ENCODE results near the gene SLC26A11. TPM values are rescaled to one million over a fixed set of nuclear protein-coding genes. Genes with fewer than 3 reads are reported as not detected.

Gene SLC26A11
- total RNA-seq, 1 experiment from 2014 or later: 17.7 TPM

- H3K9me3 ChIP-seq (ENCODE audit: control insufficient read depth in 1 of 2, insufficient read depth in 1 of 2, low read depth in 1 of 2, low read length in 2 of 2): no peaks in the 10 kb centered on the region
- peak overlapping the region; percentile 3; the same call in 1 of the 2 replicates for H3K27ac ChIP-seq (ENCODE audit: low read depth, low read length)
- BruUV-seq (replicated peaks): no TSS peak
- H3K9ac ChIP-seq (ENCODE audit: low read length): no peak overlapping the region
- DNase-seq (ENCODE audit: low read depth, low spot score) (peak; percentile 46), ATAC-seq (peak; percentile 90)
- peak overlapping the region; percentile 37; the same call in 1 of the 2 replicates for H3K4me2 ChIP-seq (ENCODE audit: low read length)
- ChIA-PET RAD21 (ENCODE audit: low non-redundant PET in 1 of 2, low total read pairs in 2 of 2, uncharacterized antibody in 2 of 2, unreplicated experiment in 2 of 2) (no interaction called here), POLR2A (no interaction called here), CTCF (interaction anchor here (1.0 kb wide), 1 partner anchor 151 kb away, joined by 3 read pairs; the partner anchor contains the start of gene GAA)
- H3K9me2 ChIP-seq (ENCODE audit: insufficient read depth): no peaks in the 10 kb centered on the region
- TF ChIP-seq ZNF274 (IDR thresholded peaks at IDR 0.05; ENCODE audit: low read depth, low read length) (no peak), RAD21 (IDR thresholded peaks at IDR 0.05; ENCODE audit: low read depth) (peak; percentile 92), CTCF (IDR thresholded peaks at IDR 0.05 in 2 of 3, conservative IDR thresholded peaks at IDR 0.05 in 1 of 3; ENCODE audit: borderline replicate concordance in 1 of 3, insufficient read depth in 1 of 3, low read depth in 2 of 3, low read length in 2 of 3) (peak; percentile 81 to 94 (median 91))
- H3K36me3 ChIP-seq (ENCODE audit: control insufficient read depth in 1 of 2, insufficient read depth in 2 of 2, low read length in 2 of 2): no peaks in the 10 kb centered on the region
- intact Hi-C loops (cut with micrococcal nuclease): loop anchor here (1.0 to 2.0 kb wide), 4 partner anchors 57 to 244 kb away; partner anchors contain the start of gene GAA
- H4K20me1 ChIP-seq (ENCODE audit: insufficient read depth): no peaks in the 10 kb centered on the region
- H3K4me3 ChIP-seq (replicated peaks in 1 of 2; ENCODE audit: low read depth in 1 of 2, low read length in 2 of 2): no peak overlapping the region
- H2AFZ ChIP-seq (ENCODE audit: low read depth, low read length, poor library complexity, severe bottlenecking): no peak overlapping the region
- peaks cover 32 to 50% of the 10 kb centered on the region in 2 experiments for H3K4me1 ChIP-seq (ENCODE audit: control insufficient read depth in 1 of 2, insufficient read depth in 2 of 2, low read length in 2 of 2)
- no peaks in the 10 kb centered on the region for H3K79me2 ChIP-seq (ENCODE audit: insufficient read depth, low read length)
- H3K27me3 ChIP-seq (ENCODE audit: insufficient read depth, low read length): no peaks in the 10 kb centered on the region
Observed at GRCh38 chr17:80252871-80253270, 32.6 kb downstream of the SLC26A11 start.

- Histone ChIP-seq H3K9me2 (ENCODE audit: insufficient read depth) (no peaks in the 10 kb centered on the region), H3K4me1 (ENCODE audit: control insufficient read depth in 1 of 2, insufficient read depth in 2 of 2, low read length in 2 of 2) (peaks cover 39 to 59% of the 10 kb centered on the region in 2 experiments), H3K27me3 (ENCODE audit: insufficient read depth, low read length) (no peaks in the 10 kb centered on the region), H3K9ac (ENCODE audit: low read length) (peak overlapping the region; percentile 42), H2AFZ (ENCODE audit: low read depth, low read length, poor library complexity, severe bottlenecking) (no peak overlapping the region), H3K4me2 (ENCODE audit: low read length) (peak overlapping the region; percentile 74), H3K9me3 (ENCODE audit: control insufficient read depth in 1 of 2, insufficient read depth in 1 of 2, low read depth in 1 of 2, low read length in 2 of 2) (no peaks in the 10 kb centered on the region), H3K79me2 (ENCODE audit: insufficient read depth, low read length) (no peaks in the 10 kb centered on the region), H3K27ac (ENCODE audit: low read depth, low read length) (peak overlapping the region; percentile 89), H4K20me1 (ENCODE audit: insufficient read depth) (no peaks in the 10 kb centered on the region), H3K36me3 (ENCODE audit: control insufficient read depth in 1 of 2, insufficient read depth in 2 of 2, low read length in 2 of 2) (no peaks in the 10 kb centered on the region), H3K4me3 (replicated peaks in 1 of 2; ENCODE audit: low read depth in 1 of 2, low read length in 2 of 2) (0 out of 4 replicates have a peak overlapping the region, but pooled peaks of 1 of the 2 experiments have one; percentile 9)
- DNase-seq (ENCODE audit: low read depth, low spot score): no peak
- RAD21 ChIA-PET (ENCODE audit: low non-redundant PET in 1 of 2, low total read pairs in 2 of 2, uncharacterized antibody in 2 of 2, unreplicated experiment in 2 of 2): no interaction called here
- intact Hi-C loops (cut with micrococcal nuclease): loop anchor here (1.0 to 2.0 kb wide), 4 partner anchors 58 to 245 kb away; partner anchors contain the start of gene GAA
- CTCF ChIA-PET: no interaction called here
- BruUV-seq (replicated peaks): no TSS peak
- ATAC-seq: no peak
- POLR2A ChIA-PET: no interaction called here
- no peak for TF ChIP-seq MAX (IDR thresholded peaks at IDR 0.05)
- TF ChIP-seq CBX3 (IDR thresholded peaks at IDR 0.05; ENCODE audit: low read depth): no peak
- TF ChIP-seq FOSL1 (IDR thresholded peaks at IDR 0.05; ENCODE audit: low read depth): no peak
- no peak for TF ChIP-seq CTCF (IDR thresholded peaks at IDR 0.05 in 2 of 3, conservative IDR thresholded peaks at IDR 0.05 in 1 of 3; ENCODE audit: borderline replicate concordance in 1 of 3, insufficient read depth in 1 of 3, low read depth in 2 of 3, low read length in 2 of 3)
- no peak for TF ChIP-seq JUND (IDR thresholded peaks at IDR 0.05)
- no peak for TF ChIP-seq REST (IDR thresholded peaks at IDR 0.05; ENCODE audit: low read depth)
- no peak for TF ChIP-seq EZH2phosphoT487 (IDR thresholded peaks at IDR 0.05; ENCODE audit: borderline replicate concordance)
Observed at GRCh38 chr17:80253631-80254395, 33.6 kb downstream of the SLC26A11 start.

Data from HCT116 (cell line).